Measurements from ENCODE around the gene AHCYL1. TPM values are rescaled to one million over a fixed set of nuclear protein-coding genes. Genes with fewer than 3 reads are reported as not detected.

AHCYL1 gene
- total RNA-seq, 1 experiment from 2014 or later: 89.6 TPM

DNA sequence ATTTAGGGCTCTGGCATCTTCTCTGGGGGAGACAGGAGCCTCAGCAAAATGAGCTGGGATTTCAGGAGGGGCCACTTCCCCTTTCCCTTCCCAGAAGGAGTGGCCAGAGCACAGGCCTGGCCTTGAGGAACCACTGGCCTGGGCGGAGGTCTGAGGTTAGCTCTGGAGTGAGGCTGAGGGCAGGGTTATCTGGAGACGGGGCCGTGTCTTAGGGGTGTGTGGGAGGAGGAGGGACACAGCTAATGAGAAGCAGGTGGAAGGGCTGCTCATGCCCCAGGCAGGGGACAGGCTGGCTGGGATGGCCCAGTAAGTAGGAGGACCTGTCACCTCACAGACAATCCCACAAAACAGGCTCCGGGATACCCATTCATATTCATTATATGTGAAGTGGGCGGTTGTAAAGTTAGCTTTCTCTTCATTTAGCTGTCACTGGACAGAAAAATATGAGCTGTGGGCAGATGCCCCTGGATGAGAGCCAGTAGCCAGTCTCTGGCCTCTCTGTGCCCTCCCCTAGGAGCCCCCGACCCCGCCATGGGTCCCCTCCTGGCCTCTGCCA is 73.5 kb downstream of the AHCYL1 start:
- Histone ChIP-seq H3K4me3 (ENCODE audit: low read depth, low read length, poor library complexity, severe bottlenecking) (no peak overlapping the region), H3K27ac (ENCODE audit: low read depth, low read length, poor library complexity, severe bottlenecking) (no peak overlapping the region), H3K9me3 (ENCODE audit: low read depth, low read length, poor library complexity, severe bottlenecking) (no peaks in the 10 kb centered on the region), H3K27me3 (replicated peaks; ENCODE audit: insufficient read depth, low read depth, low read length, poor library complexity) (no peaks in the 10 kb centered on the region), H3K36me3 (ENCODE audit: insufficient read depth, low read length, poor library complexity, severe bottlenecking) (peaks cover 44% of the 10 kb centered on the region), H3K4me1 (ENCODE audit: insufficient read depth, low read length, poor library complexity, severe bottlenecking) (no peaks in the 10 kb centered on the region)
- ChIA-PET POLR2A (ENCODE audit: low non-redundant PET) (no interaction called here), CTCF (no interaction called here)
- no peak for TF ChIP-seq EZH2 (IDR thresholded peaks at IDR 0.05; ENCODE audit: borderline replicate concordance, low read depth, low read length, poor library complexity, severe bottlenecking)
- BruUV-seq (replicated peaks): no TSS peak
- intact Hi-C loops (cut with micrococcal nuclease; ENCODE audit: unreplicated experiment): no loop called here
- DNase-seq (ENCODE audit: low spot score): no peak

DNA sequence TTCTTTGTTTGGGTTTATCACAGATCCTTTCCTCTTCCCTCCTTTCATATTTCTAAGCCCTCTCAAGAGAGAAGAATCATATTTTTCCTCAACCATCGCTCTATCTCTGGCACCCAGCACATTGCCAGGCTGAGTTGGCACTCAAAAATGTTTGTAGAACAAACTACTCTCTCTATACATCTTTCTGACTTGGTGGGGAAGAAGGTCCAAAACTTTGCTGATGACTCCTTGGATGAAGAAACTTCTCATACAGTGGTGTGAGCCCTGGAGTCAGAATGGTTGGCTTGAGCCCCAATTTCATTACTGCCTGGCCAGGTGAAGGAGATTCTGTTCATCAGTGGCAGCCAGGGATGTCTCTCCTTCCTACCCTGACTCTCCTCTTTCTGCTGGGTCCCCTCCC is 74.0 kb downstream of the AHCYL1 start:
- Histone ChIP-seq H3K27ac (ENCODE audit: low read depth, low read length, poor library complexity, severe bottlenecking) (no peak overlapping the region), H3K27me3 (replicated peaks; ENCODE audit: insufficient read depth, low read depth, low read length, poor library complexity) (no peaks in the 10 kb centered on the region), H3K9me3 (ENCODE audit: low read depth, low read length, poor library complexity, severe bottlenecking) (no peaks in the 10 kb centered on the region), H3K4me1 (ENCODE audit: insufficient read depth, low read length, poor library complexity, severe bottlenecking) (no peaks in the 10 kb centered on the region), H3K4me3 (ENCODE audit: low read depth, low read length, poor library complexity, severe bottlenecking) (no peak overlapping the region), H3K36me3 (ENCODE audit: insufficient read depth, low read length, poor library complexity, severe bottlenecking) (peaks cover 39% of the 10 kb centered on the region)
- no TSS peak for BruUV-seq (replicated peaks)
- ChIA-PET POLR2A (ENCODE audit: low non-redundant PET) (no interaction called here), CTCF (no interaction called here)
- no peak for TF ChIP-seq EZH2 (IDR thresholded peaks at IDR 0.05; ENCODE audit: borderline replicate concordance, low read depth, low read length, poor library complexity, severe bottlenecking)
- TF ChIP-seq, protein P1, sequence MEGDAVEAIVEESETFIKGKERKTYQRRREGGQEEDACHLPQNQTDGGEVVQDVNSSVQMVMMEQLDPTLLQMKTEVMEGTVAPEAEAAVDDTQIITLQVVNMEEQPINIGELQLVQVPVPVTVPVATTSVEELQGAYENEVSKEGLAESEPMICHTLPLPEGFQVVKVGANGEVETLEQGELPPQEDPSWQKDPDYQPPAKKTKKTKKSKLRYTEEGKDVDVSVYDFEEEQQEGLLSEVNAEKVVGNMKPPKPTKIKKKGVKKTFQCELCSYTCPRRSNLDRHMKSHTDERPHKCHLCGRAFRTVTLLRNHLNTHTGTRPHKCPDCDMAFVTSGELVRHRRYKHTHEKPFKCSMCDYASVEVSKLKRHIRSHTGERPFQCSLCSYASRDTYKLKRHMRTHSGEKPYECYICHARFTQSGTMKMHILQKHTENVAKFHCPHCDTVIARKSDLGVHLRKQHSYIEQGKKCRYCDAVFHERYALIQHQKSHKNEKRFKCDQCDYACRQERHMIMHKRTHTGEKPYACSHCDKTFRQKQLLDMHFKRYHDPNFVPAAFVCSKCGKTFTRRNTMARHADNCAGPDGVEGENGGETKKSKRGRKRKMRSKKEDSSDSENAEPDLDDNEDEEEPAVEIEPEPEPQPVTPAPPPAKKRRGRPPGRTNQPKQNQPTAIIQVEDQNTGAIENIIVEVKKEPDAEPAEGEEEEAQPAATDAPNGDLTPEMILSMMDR (conservative IDR thresholded peaks at IDR 0.05; ENCODE audit: low read depth, low read length): no peak
- intact Hi-C loops (cut with micrococcal nuclease; ENCODE audit: unreplicated experiment): no loop called here
- no peak for DNase-seq (ENCODE audit: low spot score)

DNA sequence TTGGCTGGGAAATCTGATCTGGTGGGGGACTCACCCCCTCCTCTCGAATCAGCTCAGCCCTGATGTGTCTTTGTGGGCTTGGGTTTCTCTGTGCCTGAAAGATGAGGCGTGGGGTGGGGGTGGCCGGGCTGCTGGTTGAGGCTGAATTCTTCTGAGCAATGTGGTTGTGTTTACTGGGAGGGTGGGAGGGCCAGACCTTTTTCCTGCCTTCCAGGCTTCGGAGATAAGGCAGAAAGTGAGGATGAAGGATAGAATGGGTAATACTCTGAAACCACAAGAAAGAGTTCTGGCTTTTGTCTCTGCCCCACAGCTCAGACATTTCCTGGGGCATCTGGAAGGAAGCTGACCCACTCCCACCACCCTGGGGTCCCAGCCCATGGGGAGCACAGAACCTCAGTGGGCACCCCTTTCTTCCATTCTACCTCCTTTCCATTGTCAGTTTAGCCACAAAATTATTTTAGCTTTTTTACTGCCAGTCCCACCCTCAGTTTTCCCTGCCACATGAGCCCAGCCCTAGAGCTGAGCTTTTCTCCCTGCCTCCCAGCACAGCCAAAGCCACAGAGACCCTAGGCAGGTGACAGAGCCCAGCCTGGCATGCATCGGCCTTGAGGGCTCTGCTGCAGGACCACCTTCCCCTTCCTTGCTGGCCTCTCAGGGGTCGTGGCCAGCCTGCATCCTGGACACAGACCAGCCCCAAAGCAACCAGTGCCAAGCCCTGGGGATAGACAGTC is 74.7 kb downstream of the AHCYL1 start:
- H3K9me3 ChIP-seq (ENCODE audit: low read depth, low read length, poor library complexity, severe bottlenecking): no peaks in the 10 kb centered on the region
- no peak overlapping the region for H3K27ac ChIP-seq (ENCODE audit: low read depth, low read length, poor library complexity, severe bottlenecking)
- ChIA-PET CTCF (interaction anchor here (0.7 to 1.7 kb wide), 3 partner anchors 11 to 32 kb away, joined by 3 to 4 read pairs (median 3); partner anchors contain the start of gene ALX3), POLR2A (ENCODE audit: low non-redundant PET) (no interaction called here)
- intact Hi-C loops (cut with micrococcal nuclease; ENCODE audit: unreplicated experiment): no loop called here
- no peak overlapping the region for H3K4me3 ChIP-seq (ENCODE audit: low read depth, low read length, poor library complexity, severe bottlenecking)
- no peaks in the 10 kb centered on the region for H3K4me1 ChIP-seq (ENCODE audit: insufficient read depth, low read length, poor library complexity, severe bottlenecking)
- H3K36me3 ChIP-seq (ENCODE audit: insufficient read depth, low read length, poor library complexity, severe bottlenecking): peaks cover 32% of the 10 kb centered on the region
- no peak for TF ChIP-seq EZH2 (IDR thresholded peaks at IDR 0.05; ENCODE audit: borderline replicate concordance, low read depth, low read length, poor library complexity, severe bottlenecking)
- TF ChIP-seq, protein P1 (conservative IDR thresholded peaks at IDR 0.05; ENCODE audit: low read depth, low read length): no peak
- no peaks in the 10 kb centered on the region for H3K27me3 ChIP-seq (replicated peaks; ENCODE audit: insufficient read depth, low read depth, low read length, poor library complexity)
- DNase-seq (ENCODE audit: low spot score): no peak
- no TSS peak for BruUV-seq (replicated peaks)

Measured in A673 (cell line).